Measurements from ENCODE around the gene ZNF747.
A peak's percentile ranks its signal among the peaks of the same experiment; 100 is the strongest.
"Not testable (repeated sequence)": the region's sequence is repeated elsewhere in the genome, so short reads cannot be mapped to it uniquely, and the experiment has no call there.

ZNF747 gene

DNA sequence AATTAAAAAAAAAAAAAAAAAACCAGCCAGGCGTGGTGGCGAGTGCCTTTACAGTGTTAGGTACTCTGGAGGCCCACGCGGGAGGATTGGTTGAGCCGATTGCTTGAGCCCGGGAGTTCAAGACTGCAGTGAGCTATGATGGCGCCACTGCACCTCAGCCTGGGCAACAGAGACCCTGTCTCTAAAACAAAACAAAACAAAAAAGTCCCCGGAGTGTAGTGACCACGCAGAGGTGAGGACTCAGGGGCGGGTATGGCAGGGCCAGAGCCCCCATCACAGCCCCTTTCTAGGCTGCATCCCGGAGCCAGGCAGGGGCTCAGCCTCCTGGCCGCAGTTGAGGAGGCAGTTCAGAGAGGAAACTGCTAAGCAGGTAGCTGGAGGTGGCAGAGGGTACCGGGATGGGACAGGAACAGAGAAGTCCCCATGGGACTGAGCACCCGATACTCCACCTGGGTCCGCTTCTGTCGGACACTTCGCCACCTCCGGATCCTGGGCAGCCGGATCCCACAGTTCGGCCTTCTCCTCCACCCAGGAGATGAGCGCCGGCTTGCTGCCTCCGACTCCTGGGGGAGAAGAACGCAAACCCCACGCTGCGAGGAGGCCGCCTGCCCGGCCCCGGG, 800 bp downstream of the ZNF747 start:
- DNase-seq (ENCODE audit: low spot score) = no peak

DNA sequence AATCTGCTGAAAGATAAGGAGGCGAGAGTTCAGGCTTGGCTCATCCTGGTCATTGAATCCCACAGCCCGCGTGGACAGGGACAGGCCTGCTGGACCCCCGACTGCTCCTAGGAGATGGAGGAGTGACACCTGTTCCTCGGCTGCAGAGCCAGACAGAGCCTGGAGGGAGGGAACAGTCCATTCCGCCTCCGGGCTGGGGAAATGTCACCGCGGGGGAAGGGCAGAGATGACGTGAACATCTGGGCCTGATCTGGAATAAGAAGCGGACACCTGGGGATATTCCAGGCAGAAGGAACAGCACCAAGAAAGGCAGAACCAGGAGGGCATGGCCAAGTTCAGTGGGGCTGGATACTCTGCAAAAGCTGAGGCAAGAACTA, 1.5 kb downstream of the ZNF747 start:
- no peak for DNase-seq (ENCODE audit: low spot score)

DNA sequence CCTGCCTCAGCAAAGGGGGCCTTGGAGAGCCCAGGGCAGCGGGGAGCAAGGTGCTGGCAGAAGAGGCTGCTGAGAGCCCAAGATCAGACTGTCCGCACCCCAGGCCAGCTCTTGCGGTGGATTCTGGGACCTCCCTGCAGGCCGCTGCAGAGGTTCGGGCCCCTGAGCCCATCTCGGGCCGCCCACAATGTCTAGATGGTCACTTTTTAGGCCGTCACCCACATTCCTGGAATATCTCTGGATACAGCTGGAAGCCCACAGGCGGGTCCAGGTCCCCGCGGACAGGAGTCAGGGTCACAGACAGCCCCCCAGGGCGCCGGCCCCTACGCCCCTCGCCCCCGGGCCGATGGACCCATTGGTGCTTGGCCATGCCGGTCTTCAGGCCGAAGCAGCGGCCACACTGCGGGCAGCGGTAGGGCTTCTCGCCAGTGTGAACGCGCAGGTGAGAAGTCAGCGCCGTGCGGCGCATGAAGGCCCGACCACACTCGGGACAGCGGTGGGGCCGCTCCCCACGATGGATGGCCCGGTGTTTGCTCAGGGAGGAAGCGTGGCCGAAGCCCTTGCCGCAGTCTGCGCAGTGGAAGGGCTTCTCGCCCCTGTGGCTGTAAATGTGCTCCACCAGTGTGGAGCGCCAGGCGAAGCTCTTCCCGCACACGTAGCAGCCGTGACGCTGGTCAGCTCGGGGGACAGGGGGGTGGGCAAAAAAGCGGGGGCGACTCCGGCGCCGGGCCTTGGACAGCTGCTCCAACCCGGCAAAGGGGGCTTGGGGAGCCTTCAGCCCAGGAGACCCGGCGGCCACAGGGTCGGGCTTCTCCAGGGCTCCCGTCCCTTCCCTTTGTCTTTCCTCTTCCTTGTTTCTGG, 2.1 kb downstream of the ZNF747 start:
- no peak for DNase-seq (ENCODE audit: low spot score)

DNA sequence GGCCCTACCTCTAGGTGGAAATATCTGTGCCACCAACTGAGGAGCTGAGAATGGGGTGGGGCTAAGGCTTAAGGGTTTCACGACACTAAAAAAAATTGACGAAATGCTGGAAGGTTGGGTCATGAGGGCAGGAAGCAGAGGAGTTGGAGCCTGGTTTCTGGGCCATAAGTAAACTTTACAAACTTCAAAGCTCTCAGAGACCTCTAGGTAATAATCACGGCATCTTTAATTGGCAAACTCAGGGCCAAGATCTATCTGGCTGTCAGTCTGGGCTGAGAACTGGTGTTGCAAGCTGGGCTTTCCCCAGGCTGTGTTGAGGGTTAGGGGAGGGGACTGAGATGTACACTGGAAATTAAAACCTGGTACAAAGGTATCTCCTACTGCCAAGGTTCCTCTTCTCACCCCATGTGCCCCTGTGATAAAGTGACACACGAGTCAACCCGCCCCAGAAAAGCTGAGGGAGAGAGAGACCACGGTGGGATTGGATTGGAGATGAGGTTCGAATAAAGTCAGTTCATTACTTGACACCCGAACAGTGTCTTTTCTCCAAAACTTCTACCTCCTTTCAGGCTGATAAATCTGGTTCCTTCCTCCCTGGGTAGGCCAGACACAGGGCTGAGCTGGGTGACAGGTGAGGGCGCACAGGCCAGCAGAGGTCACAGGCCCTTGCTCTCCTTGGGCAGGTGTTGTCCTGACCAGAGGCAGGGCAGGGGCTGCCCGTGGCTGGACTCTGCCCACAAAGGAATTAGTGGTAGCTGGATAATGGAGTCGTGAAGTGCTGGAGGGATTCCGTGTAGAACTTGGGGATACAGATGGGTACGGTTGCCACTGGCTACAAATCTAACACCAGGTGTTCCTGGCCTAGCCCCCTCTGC, 4.3 kb downstream of the ZNF747 start:
- no peak for DNase-seq (ENCODE audit: low spot score)

DNA sequence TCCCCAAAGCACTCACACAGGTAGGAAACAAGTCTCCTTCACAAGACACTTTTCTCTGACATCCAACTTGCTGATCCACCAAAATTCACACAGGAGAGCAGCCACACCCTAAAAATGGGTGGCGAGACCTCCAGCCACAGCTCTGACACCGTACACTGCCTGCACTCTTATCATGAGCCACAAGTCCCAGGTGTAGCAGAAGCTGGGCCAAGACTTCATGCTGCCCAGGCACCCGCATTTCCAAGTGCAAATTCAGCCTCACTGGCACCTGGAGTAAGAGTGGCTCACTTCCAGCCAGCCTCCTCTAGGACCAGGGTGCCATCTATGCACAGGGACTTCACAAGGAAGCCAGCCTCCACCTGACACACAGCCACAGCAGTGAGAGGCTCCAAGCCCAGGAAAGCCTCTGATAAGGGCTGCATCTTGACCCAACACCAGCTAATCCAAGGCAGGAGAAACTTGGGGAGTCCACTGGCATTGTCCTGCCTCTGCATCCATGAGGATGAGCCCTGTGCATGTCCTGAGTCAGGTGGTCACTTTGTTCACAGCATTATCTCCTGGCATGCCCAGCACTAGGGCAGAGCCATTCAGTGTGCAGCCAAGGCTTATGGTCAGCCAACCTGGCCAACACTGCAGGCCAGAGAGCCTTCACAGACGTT, 5.7 kb downstream of the ZNF747 start:
- DNase-seq (ENCODE audit: low spot score) = no peak

DNA sequence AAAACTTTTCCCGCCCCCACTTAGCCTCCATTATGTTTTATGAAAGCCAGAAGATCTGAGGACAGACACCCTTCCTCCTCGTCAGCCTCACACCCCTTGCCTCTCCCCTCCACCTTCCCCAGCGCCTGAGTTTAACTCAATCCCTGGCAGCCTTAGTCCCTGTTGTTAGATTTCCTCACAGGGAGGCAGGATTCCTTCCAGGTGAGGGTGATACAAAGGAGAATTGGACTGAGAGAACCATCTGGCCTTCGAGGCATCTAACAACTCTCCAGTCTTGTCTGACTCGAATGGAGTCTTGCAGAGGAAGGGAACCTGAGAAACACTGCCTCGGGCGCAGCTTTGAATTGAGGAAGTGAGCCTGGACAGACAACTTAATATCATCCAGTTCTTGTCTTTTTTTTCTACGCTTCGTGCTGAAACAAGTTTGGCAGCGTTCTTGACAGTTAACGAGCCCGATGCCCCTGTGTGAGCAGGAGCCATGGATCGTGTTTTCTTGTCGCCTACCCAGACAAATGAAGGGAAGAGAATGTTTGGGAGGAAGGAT, 7.0 kb downstream of the ZNF747 start:
- DNase-seq (ENCODE audit: low spot score) = no peak

DNA sequence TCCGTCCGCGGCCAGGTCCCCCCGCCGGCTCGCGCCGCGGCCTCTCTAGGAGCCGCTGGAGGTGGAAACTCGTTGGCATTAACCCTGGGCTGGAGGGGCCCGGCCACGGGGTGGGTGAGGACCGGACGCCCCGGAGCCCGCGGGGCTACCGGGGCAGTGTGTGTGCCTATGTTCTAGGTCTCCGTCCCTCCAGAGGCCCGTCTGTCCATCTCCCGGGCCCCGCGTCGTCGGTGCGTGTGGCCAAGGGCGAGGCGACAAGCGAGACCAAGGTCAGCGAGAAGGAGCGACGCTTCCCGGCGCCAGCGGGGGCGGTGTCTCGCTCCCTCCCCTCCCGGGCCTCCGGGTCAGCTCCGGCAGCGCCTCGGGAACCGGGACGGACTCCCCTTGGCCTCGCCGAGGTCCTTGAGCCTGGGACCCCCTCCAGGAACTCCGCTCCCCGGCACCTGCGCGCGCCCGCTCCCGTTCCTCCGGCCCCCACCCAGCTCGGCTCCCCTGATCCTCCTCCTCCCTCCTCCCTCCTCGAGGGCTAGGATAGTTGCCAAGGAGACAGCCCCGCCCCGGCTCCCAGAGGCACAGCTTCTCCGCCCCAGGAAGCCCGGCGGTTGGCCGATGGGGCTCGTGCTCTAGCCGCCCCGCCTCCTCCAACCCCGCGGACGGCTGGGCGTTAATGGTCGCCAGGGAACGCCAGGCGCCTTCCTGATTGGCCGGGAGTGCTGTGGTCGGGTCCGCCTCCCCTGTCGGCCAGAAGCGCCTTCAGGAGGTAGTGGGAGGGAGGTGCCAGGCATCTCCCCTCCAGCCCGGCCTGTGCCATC, 7.6 kb downstream of the ZNF747 start:
- peak; percentile 99 for DNase-seq (ENCODE audit: low spot score)

DNA sequence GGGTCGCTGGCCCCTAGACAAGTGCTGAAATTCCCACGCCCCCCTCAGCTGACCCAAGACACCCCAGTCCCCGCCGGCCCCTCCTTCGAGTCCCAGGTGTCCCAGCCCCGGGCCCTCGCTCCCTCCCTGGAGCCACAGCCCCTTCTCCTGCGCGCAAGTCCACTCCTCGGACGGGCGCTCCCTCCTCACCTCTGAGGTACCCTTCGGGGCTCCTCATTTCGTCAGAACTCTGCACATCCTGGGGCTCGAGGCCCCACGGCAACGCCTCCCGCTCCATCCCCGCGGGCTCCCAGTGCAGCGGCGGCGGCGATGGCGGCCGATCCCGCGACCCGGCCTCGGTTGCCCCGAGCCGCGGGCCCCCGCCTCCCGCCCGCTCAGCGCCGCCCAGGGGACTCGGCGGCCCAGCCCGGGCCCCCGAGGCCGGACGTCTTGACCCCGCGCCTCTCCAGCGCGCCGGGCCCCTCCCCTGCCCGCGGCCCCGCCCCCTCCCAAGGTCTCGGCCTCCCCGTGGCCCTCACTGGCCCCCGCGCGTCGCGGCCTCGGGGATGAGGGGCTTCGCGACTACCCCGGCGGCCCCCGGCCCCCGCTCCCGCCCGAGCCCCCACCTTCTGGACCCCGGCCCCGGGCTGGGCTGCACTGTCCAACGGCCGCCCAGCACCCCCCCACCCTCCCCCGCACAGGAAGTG, 8.4 kb downstream of the ZNF747 start, which contains the start of gene ZNF768:
ZNF768 (minus strand) TSS at position 430 of the 686 bp plus-strand sequence; CDS start at position 277, 153 bp downstream.
- DNase-seq (ENCODE audit: low spot score) = peak; percentile 90

DNA sequence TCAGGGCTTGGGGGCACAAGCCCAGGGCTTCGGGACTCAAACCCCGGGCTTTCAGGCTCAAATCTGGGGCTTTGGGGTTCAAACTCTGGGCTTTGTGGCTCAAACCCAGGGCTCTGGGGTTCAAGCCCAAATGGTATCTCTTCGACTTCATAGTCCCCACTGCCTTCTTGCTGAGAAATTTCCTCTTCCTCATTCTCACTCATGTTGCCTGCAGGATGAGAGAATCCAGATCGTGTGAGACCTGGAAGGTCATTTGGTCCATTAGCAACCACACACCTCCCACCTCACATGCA, 8.9 kb downstream of the ZNF747 start:
- no peak for DNase-seq (ENCODE audit: low spot score)

DNA sequence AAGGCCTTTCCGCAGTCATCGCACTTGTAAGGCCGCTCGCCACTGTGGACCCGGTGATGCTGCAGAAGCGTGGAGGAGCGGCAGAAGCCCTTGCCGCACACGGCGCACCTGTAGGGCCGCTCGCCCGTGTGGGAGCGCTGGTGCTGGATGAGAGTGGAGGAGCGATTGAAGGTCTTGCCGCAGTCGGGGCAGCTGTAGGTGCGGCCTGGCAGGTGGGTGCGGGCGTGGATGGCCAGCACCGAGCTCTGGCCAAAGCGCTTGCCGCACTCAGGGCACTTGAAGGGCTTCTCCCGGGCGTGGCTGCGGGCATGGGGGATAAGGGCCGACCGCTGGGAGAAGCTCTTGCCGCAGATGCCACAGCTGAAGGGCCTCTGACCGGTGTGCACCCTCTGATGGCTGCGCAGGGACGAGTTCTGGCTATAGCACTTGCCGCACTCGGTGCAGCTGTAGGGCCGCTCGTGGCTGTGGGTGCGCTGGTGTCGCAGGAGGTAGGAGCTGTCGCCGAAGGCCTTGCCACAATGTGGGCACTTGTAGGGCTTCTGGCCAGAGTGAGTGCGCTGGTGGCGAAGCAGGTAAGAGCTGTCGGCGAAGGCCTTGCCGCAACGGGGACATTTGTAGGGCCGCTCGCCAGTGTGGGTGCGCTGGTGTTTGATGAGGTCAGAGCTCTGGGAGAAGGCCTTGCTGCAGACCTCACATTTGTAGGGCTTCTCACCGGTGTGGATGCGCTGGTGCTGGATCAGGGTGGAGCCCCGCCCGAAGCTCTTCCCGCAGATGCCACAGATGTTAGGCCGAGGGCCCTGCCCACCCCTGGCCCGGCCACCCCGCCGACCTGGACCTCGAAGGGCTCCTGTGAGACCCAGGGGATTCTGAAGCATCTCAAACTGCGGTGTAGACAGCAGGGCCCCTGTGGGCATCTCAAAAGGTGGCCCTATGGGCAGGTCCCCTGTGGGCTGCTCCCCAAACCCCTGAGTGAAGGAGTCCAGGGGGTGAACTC, 9.8 kb downstream of the ZNF747 start:
- DNase-seq (ENCODE audit: low spot score) = no peak

DNA sequence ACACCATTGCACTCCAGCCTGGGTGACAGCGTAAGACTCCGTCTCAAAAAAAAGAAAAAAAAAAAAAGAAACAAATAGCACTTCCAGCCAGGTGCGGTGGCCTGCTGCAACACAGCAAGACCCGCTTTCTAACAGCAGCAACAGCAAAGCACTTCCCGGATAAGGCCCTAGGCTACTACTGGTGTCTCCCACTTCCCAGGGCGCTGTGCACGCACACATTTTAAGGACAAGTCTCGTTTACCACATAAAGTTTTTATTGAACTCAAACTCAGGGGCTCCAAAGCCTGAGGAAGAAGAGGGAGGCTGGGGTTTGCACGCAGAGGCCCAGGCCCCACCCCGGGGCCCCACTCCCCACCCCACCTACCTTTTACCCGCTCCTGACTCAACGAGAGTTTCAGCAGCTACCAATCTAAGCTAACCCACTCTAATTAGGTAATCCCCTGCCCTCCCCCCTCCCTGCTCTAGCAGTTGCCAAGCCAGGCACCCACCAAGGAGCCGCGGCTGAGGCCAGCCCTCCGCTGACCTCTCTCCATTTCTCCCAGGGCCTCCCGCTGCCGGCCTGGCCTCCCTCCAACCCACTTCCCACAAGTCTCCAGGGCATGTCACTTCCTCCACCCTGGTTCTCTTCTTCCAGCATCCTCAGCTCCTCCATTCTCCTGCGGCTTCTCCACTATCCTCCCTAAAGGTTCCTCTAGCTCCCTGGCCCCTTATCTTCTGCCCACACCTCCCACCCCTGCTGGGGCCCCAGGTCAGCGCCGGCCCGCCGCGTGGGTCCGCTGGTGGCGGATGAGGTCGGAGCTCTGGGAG, 10.7 kb downstream of the ZNF747 start:
- no peak for DNase-seq (ENCODE audit: low spot score)

DNA sequence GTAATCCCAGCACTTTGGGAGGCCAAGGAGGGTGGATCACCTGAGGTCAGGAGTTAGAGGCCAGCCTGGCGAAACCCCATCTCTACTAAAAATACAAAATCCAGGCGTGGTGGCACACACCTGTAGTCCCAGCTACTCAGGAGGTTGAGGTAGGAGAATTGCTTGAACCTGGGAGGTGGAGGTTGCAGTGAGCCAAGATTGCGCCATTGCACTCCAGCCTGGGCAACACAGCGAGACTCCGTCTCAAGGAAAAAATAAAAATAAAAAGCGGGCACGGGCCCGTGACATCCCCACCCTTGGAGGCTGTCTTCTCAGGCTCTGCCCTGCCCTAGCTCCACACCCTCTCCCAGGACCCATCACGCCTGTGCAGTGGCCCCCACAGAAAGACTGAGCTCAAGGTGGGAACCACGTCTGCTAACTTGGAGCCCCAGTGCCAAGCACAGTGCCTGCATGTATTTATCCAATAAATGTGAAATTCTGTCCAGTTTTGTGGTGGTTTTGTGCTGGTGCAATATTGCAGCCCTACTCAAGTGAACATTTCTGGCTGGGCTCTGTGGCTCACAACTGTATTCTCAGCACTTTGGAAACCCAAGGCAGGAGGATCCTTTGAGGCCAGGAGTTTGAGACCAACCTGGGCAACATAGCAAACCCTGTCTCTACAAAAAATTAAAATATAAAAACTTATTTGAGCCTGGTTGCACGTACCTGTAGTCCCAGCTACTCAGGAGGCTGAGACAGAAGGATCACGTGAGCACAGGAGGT, 11.8 kb downstream of the ZNF747 start:
- DNase-seq (ENCODE audit: low spot score) = not testable (repeated sequence)

DNA sequence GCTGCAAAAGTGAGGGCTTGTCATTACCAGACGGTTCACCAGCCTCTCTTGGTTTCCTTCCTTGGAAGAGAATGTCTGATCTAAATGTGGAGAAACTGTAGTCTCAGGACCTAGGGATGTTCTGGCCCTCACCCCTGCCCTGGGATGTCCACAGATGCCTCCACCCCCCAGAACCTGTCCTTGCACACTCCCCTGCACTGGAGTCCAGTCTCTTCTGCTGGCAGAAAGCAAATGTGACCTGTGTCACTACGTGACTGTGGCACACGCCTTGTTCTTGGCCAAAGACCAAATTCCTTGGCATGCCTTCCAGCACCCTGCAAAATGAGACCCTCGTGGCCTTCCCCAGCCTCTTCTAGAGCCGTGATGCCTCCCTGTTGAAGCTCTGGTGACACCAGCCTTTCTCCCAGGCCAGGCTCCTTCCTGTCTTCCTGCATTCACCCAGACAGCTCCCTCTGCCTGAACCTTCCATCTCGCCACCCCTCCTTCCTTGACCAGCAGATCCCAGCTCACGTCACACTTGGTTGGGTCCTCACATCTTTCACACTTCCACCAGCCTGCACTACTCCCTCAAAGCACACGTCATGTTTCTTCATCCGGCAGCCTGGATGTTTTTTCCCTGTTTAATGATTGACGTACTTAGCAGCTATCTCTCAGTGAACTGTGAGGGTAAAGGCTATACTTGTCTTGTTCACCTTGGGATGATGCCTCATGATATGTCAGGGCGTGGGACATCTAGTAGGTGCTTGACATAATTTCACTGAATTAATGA, 12.6 kb downstream of the ZNF747 start:
- no peak for DNase-seq (ENCODE audit: low spot score)

DNA sequence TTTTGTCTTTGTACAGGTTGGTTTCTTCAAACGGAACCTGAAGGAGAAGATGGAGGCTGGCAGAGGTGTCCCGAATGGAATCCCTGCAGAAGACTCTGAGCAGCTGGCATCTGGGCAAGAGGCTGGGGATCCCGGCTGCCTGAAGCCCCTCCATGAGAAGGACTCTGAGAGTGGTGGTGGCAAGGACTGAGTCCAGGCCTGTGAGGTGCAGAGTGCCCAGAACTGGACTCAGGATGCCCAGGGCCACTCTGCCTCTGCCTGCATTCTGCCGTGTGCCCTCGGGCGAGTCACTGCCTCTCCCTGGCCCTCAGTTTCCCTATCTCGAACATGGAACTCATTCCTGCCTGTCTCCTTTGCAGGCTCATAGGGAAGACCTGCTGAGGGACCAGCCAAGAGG, 13.2 kb downstream of the ZNF747 start:
- DNase-seq (ENCODE audit: low spot score) = no peak

DNA sequence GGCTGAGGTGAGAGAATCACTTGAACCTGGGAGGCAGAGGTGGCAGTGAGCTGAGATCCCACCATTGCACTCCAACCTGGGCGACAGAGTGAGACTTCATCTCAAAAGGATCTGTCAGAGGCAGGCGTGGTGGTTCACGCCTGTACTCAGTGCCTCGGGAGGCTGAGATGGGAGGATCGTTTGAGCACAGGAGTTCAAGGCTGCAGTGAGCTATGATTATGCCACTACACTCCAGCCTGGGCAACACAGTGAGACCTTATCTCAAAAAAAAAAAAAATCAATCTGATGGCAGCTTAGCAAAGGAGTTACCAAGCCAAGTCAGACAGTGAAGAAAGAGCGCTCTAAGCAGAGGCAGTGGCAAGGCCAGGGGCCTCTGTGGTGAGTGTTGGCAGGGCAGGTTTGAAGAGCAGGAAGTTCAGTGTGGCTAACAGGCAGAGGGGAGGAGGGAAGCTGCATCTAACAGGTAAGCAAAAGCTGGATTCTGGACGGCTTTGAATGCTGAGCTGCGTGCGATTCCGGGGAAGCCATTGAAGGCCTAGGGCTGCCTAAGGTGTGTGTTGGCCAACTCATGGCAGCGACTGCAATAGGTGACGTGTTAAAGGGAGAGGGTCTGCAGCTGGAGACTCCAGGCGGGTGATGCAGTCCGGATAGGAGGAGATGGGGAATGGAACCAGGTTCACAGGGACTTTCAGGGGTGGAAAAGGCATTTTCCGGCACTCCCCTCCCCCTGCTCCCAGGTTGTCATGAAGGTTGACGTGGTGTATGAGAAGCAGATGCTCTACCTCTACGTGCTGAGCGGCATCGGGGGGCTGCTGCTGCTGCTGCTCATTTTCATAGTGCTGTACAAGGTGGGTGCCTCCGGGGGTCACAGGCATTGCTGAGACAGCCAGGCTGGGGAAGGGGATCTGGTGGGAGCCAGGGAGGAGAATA, 15.3 kb downstream of the ZNF747 start:
- DNase-seq (ENCODE audit: low spot score) = no peak

DNA sequence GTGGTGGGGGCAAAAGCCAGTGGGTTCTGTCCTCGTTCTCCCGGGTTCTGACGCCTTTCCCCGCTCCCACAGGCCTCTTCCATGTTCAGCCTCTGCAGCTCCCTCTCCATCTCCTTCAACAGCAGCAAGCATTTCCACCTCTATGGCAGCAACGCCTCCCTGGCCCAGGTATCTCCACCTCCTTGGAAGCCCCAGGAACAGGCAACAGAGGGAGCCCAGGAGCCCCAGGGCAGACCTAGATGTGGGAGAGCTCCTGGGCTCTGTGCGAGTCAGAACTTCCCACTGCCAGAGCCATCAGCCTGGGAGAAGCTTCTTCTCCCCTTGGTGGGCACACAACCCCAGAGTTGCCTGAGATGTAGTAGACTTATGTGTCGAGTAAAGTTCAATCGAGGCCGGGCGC, 16.1 kb downstream of the ZNF747 start:
- no peak for DNase-seq (ENCODE audit: low spot score)

Measured in ecto neural progenitor cell (in vitro differentiated cells).